ENCODE measurements around the gene SIM2.
"Not testable (repeated sequence)": the region's sequence is repeated elsewhere in the genome, so short reads cannot be mapped to it uniquely, and the experiment has no call there.

The SIM2 gene

GRCh38 chr21:36668713-36669112 lies 30.2 kb upstream of the SIM2 start:
- DNase-seq = no peak

GRCh38 chr21:36671836-36672235 lies 27.1 kb upstream of the SIM2 start:
- Histone ChIP-seq H3K4me3 (ENCODE audit: low read depth, low read length) (no peak overlapping the region), H3K27ac (no peak overlapping the region), H3K36me3 (replicated peaks) (no peaks in the 10 kb centered on the region), H3K27me3 (replicated peaks) (peaks cover 6% of the 10 kb centered on the region)
- no peak for TF ChIP-seq CTCF (IDR thresholded peaks at IDR 0.05; ENCODE audit: low read depth, low read length, missing control alignments)
- in situ Hi-C loops (cut with HindIII; ENCODE audit: low pct_ligation_motif_present, low sequenced_read_pairs) = no loop called here
- no peak for DNase-seq

More at GRCh38 chr21:36668713-36669112, 30.2 kb upstream of the SIM2 start:
- Histone ChIP-seq H3K27me3 (replicated peaks) (peaks cover 9% of the 10 kb centered on the region), H3K27ac (no peak overlapping the region), H3K4me3 (ENCODE audit: low read depth, low read length) (no peak overlapping the region), H3K36me3 (replicated peaks) (no peaks in the 10 kb centered on the region)
- TF ChIP-seq CTCF (IDR thresholded peaks at IDR 0.05; ENCODE audit: low read depth, low read length, missing control alignments) = no peak
- in situ Hi-C loops (cut with HindIII; ENCODE audit: low pct_ligation_motif_present, low sequenced_read_pairs) = no loop called here

GRCh38 chr21:36672296-36672695 lies 26.6 kb upstream of the SIM2 start:
- H3K4me3 ChIP-seq (ENCODE audit: low read depth, low read length); in situ Hi-C loops (cut with HindIII; ENCODE audit: low pct_ligation_motif_present, low sequenced_read_pairs); H3K27ac ChIP-seq; DNase-seq; H3K36me3 ChIP-seq (replicated peaks); H3K27me3 ChIP-seq (replicated peaks): not testable (repeated sequence)

- in situ Hi-C loops (cut with HindIII; ENCODE audit: low pct_ligation_motif_present, low sequenced_read_pairs) = no loop called here
- H3K27me3 ChIP-seq (replicated peaks) = peaks cover 4% of the 10 kb centered on the region
- H3K36me3 ChIP-seq (replicated peaks) = no peaks in the 10 kb centered on the region
- TF ChIP-seq CTCF (IDR thresholded peaks at IDR 0.05; ENCODE audit: low read depth, low read length, missing control alignments) = no peak
- H3K4me3 ChIP-seq (ENCODE audit: low read depth, low read length) = no peak overlapping the region
- DNase-seq = no peak
- H3K27ac ChIP-seq = no peak overlapping the region
Measured at GRCh38 chr21:36672737-36673136, 26.2 kb upstream of the SIM2 start.

- H3K27ac ChIP-seq = no peak overlapping the region
- no peak for DNase-seq
- H3K4me3 ChIP-seq (ENCODE audit: low read depth, low read length) = no peak overlapping the region
- peaks cover 2% of the 10 kb centered on the region for H3K27me3 ChIP-seq (replicated peaks)
- no peak for TF ChIP-seq CTCF (IDR thresholded peaks at IDR 0.05; ENCODE audit: low read depth, low read length, missing control alignments)
- in situ Hi-C loops (cut with HindIII; ENCODE audit: low pct_ligation_motif_present, low sequenced_read_pairs) = no loop called here
- H3K36me3 ChIP-seq (replicated peaks) = no peaks in the 10 kb centered on the region
Measured at GRCh38 chr21:36676039-36676950, 22.6 kb upstream of the SIM2 start.

- no peaks in the 10 kb centered on the region for H3K36me3 ChIP-seq (replicated peaks)
- in situ Hi-C loops (cut with HindIII; ENCODE audit: low pct_ligation_motif_present, low sequenced_read_pairs) = no loop called here
- no peak for DNase-seq
- H3K27ac ChIP-seq = no peak overlapping the region
- H3K27me3 ChIP-seq (replicated peaks) = peaks cover 2% of the 10 kb centered on the region
- no peak overlapping the region for H3K4me3 ChIP-seq (ENCODE audit: low read depth, low read length)
- no peak for TF ChIP-seq CTCF (IDR thresholded peaks at IDR 0.05; ENCODE audit: low read depth, low read length, missing control alignments)
Measured at GRCh38 chr21:36677443-36677842, 21.5 kb upstream of the SIM2 start.

All from brain microvascular endothelial cell (primary cell).